GM19324 (cell line): ENCODE data around the gene FXYD5.
"Not testable (repeated sequence)": the region's sequence is repeated elsewhere in the genome, so short reads cannot be mapped to it uniquely, and the experiment has no call there.

Experiments
- ATAC-seq: cut with Tn5 transposase; IDR thresholded peaks from one replicate; pipeline ENCODE4 v1.9.1; 2021; ENCODE audit warnings: mild to moderate bottlenecking, moderate library complexity; ENCODE audit not compliant: unreplicated experiment, low FRiP score

Gene FXYD5

DNA sequence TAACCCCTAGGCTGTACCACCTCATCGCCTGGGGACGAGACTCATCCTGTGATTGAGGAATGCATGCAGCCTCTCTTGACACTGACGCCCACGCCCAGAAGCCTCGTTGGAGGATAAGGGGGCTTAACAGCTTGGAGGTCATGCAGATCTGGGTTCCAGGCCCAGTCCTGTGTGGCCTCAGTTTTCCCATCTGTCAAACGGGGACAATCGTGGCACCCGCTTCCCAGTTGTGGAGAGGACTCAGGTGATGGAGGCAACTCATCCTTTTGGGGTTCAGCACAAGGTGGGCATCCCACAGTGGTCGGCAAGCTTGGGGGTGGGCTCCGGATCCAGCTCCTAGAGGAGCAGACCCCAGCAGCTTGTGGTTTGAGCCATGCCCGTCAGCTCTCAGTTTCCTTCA lies 18.3 kb upstream of the FXYD5 start:
- no peak for ATAC-seq

- ATAC-seq: no peak
Measured at GRCh38 chr19:35136977-35137702, 17.4 kb upstream of the FXYD5 start.

GRCh38 chr19:35138305-35138892 lies 16.1 kb upstream of the FXYD5 start, which contains the start of gene FXYD1:
Gene FXYD1, plus strand, starts transcription at chr19:35138824. Its CDS starts 1,256 bp downstream, at chr19:35140080.
- ATAC-seq: no peak

DNA sequence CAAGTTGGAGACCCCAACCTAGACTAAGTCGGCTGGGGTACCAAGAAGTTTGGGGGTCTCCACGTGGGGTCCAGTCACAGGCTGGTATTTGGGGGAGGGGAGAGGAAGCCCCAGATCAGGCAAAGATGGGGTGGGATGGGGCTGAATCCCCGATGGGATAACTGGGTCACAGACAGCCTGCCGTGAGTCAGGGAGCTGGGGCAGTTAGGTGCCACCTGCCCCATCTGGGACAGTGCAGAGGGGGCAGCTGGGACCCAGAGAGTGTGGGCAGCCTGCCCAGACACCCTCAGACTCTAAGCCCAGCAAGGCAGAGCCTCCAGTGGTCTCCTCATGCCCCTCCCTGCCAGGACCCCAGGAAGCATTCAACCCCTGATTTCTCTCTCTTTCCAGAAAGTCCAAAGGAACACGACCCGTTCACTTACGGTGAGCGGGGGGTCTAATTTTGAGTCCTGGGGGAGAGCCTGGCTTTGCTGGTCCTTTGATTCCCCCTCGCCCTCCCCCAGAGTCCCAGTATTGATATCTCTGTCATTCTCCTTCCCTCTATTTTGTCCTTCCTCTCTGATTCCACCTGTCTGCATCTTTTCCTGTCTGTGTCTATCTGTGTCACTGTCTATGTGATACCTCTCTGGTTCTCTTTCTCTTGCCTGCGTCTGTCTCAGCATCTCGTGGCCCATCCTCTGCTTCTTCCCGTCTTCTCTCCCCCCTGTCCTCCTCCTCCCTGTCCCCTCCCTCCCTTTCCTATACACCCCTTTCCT lies 14.2 kb upstream of the FXYD5 start:
- no peak for ATAC-seq

- no peak for ATAC-seq
Measured at GRCh38 chr19:35140962-35141836, 13.3 kb upstream of the FXYD5 start.

DNA sequence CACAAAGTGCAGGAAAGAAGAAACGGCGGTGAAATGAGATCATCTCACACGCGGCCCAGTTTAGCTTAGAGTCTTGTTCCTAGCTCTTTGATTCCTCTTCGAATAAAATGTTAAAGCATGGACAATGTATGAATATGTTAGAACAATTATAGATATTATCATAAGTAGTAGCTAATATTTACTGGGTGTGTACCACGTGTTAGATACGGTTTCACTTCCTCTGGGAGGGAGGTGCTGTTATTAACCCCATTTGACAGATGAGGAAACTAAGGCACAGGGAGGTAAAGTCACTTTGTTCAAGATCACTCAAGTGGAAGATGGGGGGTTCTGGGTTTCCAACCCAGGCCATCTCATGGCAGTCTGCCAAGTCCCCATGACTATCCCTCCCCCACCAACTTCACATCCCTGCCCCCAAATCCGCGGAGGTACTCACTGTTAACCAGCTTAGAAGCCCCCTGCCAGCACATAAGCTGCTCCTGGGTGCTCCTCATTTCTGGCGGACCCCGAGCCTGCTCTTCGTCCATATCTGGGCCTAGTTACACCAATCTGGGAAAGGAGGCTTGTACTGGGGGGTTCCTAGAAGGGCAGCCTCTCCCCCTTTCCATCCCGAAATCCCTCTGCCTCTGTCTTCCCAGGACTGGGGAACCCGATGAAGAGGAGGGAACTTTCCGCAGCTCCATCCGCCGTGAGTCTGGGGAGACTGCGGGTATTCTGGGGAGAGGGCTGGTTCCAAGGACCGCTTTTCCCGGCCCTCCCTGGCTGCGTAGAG lies 12.5 kb upstream of the FXYD5 start:
- ATAC-seq: no peak

DNA sequence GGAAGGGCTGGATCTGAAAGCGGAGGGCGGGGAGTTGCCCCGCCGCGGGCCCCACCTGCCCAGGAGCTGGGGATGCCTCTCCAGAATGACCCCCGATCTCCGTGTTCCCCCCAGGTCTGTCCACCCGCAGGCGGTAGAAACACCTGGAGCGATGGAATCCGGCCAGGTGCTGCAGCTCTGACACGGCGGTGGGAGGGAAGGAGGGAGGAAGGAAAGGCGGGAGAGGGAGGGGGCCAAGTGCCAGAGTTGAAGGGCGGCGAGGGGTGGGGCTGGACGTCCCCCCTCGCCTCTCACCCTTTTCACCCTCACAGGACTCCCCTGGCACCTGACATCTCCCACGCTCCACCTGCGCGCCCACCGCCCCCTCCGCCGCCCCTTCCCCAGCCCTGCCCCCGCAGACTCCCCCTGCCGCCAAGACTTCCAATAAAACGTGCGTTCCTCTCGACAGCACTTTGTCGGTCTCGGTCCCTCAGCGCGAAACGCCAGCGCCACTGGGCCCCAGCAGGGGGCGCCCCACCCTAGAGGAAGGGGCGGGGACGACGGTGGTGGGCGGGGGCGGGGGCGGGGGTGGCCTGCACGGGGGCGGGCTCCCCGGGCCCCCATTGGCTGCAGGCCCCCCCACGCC lies 11.8 kb upstream of the FXYD5 start:
- no peak for ATAC-seq

- ATAC-seq: no peak
Measured at GRCh38 chr19:35143231-35143715, 11.3 kb upstream of the FXYD5 start, which contains the start of gene FXYD7. Gene FXYD7, plus strand, starts transcription at chr19:35143255. Its CDS starts 79 bp downstream, at chr19:35143334.

DNA sequence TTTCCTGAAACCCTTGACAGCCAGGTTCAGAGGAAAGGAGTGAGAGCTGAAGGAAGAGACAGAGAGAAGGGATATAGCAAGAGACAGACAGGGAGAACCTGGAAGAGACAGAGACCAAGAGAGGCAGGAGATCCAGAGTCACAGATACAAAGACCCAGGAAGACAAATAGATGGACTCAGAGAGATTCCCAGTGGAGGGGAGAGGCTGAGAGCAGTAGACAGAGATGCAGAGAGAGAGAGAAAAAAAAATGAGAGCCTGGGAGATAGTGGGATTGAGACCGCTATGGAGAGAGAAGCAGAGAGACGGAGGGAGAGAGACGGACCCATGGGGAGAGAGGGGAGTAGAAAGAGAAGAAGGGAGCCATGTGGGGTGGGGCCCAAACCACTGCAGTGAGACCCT lies 10.7 kb upstream of the FXYD5 start:
- ATAC-seq: no peak

DNA sequence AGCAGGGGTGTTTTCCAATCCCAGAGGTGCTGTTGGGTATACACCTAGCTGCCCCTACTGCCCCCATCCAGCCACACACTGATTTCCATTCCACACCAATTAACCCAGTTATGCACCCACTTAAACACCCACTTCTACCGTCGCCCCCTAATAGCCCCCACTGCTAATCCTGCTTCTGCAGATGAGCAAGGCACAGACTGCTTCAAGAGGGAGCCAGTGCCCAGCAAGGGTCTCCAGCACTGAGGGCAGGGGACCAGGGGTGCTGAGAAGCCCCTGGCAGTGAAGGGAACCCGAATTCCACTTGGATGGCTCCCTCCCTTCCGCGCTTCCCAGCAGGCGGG lies 10.3 kb upstream of the FXYD5 start:
- no peak for ATAC-seq

DNA sequence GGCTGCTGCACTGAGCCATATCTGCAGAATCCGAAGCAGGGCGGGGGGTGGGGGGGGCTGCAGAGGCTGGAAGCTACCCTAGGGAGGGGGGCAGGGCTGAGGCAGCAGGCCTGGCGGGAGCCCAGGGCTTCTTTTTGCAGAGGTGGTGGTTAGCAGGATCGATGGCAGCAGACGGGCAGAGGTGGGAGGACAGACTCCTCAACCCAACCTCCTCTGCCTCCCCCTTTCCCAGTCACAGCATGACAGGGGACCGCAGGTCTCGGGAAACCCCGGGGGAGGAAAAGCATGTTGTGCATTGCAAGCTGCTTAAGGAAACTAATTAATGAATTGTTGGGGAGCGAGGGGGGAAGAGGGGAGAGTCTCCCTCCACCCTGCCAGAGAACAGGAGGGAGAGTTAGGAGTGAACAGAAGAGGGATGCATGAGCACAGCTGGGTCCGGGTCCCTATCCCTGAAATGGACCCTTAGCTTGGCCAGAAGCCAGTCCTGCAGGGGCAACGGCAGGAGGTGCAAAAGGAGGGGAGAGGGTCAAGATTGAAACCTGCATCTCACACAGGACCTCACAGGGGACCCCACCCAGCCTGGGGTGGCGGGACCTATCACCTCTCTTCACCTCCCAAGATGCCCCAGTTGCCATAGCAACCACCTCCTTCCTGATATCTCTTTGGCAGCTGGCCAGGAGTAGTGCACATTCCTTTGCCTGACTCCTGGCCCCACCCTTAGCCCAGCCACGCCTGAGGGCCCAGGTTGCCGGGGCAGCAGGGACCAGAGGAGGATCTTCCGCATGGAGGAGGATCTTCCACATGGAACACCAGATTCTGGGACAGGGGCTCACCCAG lies 9.7 kb upstream of the FXYD5 start:
- no peak for ATAC-seq

DNA sequence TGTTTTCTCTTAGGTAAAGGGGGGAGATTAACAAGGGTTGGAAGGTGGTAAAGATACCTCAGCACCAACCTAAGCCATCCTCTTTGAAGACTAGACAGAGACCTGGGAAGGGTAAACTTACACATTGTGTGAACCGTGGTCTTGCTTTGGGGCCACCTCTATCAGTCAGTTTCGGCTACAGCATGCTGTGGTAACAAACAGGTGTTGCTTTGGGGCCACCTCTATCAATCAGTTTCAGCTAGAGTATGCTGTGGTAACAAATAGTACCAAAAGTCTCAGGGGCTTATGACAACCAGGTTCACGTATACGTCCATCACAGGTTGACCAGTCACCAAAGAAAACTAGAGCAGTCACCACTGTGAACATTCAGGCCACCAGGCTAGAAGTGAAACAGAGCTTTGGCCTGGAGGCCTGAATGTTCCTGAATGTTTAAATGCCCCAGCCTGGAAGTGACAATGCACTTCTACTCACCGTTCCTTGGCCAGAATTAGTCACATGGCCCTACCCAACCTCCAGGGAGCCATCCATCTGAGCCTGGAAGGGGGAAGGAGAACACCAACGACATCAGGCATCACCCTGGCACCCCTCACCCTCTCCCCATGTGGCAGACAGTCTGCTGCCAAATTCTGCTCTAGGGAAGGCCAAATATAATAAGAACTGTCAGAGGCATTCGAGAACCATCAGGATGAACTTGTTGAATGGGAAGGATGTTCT lies 7.6 kb upstream of the FXYD5 start:
- no peak for ATAC-seq

- no peak for ATAC-seq
Measured at GRCh38 chr19:35149463-35149862, 5.1 kb upstream of the FXYD5 start.

DNA sequence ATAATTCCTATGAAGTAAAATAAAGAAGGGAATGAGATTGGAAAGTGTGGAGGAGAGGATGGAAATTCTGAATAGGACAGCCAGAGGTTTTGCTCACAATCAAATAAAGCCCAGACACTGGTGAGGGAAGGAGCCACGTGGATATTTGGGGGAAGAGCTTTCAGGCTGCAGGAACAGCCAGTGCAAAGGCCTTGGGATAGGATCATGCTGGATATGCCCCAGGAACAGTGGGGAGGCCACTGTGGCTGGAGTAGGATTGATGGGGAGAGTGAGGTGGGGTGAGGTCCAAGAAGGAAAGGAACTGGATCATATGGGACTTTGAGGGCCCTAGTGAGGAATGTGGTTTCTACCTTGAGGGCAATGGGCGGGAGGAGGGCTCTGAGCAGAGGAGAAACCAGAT lies 4.1 kb upstream of the FXYD5 start:
- no peak for ATAC-seq

GRCh38 chr19:35151273-35152065 lies 3.1 kb upstream of the FXYD5 start:
- ATAC-seq: no peak

DNA sequence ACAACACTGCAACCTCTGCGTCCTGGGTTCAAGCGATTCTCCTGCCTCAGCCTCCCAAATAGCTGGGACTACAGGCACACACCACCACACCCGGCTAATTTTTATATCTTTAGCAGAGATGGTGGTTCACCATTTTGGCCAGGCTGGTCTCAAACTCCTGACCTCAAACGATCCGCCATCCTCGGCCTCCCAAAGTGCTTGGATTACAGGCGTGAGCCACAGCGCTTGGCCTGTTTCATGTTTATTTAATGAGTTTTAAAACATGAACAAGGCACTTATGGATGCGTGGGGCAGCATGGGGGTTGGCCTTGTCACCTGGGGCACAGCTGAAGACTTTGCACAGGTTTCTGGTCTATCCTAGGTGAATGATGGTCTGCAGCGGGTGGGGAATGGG lies 1.4 kb upstream of the FXYD5 start:
- ATAC-seq: not testable (repeated sequence)
